ENCODE results near the gene KDM4F.
"Not testable (repeated sequence)": the region's sequence is repeated elsewhere in the genome, so short reads cannot be mapped to it uniquely, and the experiment has no call there.

Gene KDM4F

GRCh38 chr11:95024958-95025357 lies 24.3 kb upstream of the KDM4F start, which contains the start of gene KDM4E:
TSS of gene KDM4E (plus strand) at chr11:95025258. CDS start at chr11:95025558, 300 bp downstream.
- ChIA-PET POLR2A (no interaction called here), CTCF (no interaction called here)
- Histone ChIP-seq H3K4me1 (ENCODE audit: control extremely low read depth in 1 of 4, control insufficient read depth in 4 of 4, insufficient read depth in 4 of 4, low read length in 3 of 4) (no peaks in the 10 kb centered on the region), H3K27me3 (replicated peaks in 2 of 5; ENCODE audit: control insufficient read depth in 4 of 5, insufficient read depth in 5 of 5, low read length in 4 of 5) (no peaks in the 10 kb centered on the region), H3K27ac (ENCODE audit: insufficient read depth in 1 of 2, low read depth in 1 of 2, low read length in 2 of 2, poor library complexity in 1 of 2, severe bottlenecking in 2 of 2) (no peak within 1 kb of the TSS), H3K36me3 (ENCODE audit: control insufficient read depth in 4 of 4, insufficient read depth in 4 of 4, low read length in 3 of 4) (no peaks in the 10 kb centered on the region), H3K9me3 (ENCODE audit: control extremely low read depth in 1 of 5, control insufficient read depth in 4 of 5, insufficient read depth in 2 of 5, low read depth in 1 of 5, low read length in 4 of 5) (no peaks in the 10 kb centered on the region), H3K4me3 (ENCODE audit: control insufficient read depth in 1 of 7, extremely low read depth in 1 of 7, insufficient read depth in 4 of 7, low read depth in 2 of 7, low read length in 6 of 7) (no peak within 1 kb of the TSS)
- no peak for DNase-seq
- no CpG with 5 or more reads among the region's 1 CpG for WGBS (ENCODE audit: insufficient coverage)

DNA sequence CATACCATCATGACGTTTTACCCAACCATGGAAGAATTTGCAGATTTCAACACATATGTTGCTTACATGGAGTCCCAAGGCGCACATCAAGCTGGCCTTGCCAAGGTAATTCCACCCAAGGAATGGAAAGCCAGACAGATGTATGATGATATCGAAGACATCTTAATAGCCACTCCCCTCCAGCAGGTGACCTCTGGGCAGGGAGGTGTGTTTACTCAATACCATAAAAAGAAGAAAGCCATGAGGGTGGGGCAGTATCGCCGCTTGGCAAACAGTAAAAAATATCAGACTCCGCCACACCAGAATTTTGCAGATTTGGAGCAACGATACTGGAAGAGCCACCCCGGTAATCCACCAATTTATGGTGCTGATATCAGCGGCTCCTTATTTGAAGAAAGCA lies 23.6 kb upstream of the KDM4F start:
- H3K4me1 ChIP-seq (ENCODE audit: control extremely low read depth in 1 of 4, control insufficient read depth in 4 of 4, insufficient read depth in 4 of 4, low read length in 3 of 4); H3K9me3 ChIP-seq (ENCODE audit: control extremely low read depth in 1 of 5, control insufficient read depth in 4 of 5, insufficient read depth in 2 of 5, low read depth in 1 of 5, low read length in 4 of 5); H3K4me3 ChIP-seq (ENCODE audit: control insufficient read depth in 1 of 7, extremely low read depth in 1 of 7, insufficient read depth in 4 of 7, low read depth in 2 of 7, low read length in 6 of 7); H3K27ac ChIP-seq (ENCODE audit: insufficient read depth in 1 of 2, low read depth in 1 of 2, low read length in 2 of 2, poor library complexity in 1 of 2, severe bottlenecking in 2 of 2); POLR2A ChIA-PET; H3K36me3 ChIP-seq (ENCODE audit: control insufficient read depth in 4 of 4, insufficient read depth in 4 of 4, low read length in 3 of 4); CTCF ChIA-PET; DNase-seq; H3K27me3 ChIP-seq (replicated peaks in 2 of 5; ENCODE audit: control insufficient read depth in 4 of 5, insufficient read depth in 5 of 5, low read length in 4 of 5): not testable (repeated sequence)
- WGBS (ENCODE audit: insufficient coverage), result 100% methylated on average over 1 of the region's 9 CpGs

- DNase-seq, result no peak
- H3K4me1 ChIP-seq (ENCODE audit: control extremely low read depth in 1 of 4, control insufficient read depth in 4 of 4, insufficient read depth in 4 of 4, low read length in 3 of 4), result no peaks in the 10 kb centered on the region
- H3K9me3 ChIP-seq (ENCODE audit: control extremely low read depth in 1 of 5, control insufficient read depth in 4 of 5, insufficient read depth in 2 of 5, low read depth in 1 of 5, low read length in 4 of 5), result peaks cover 0 to 4% (median 0%) of the 10 kb centered on the region in 5 experiments
- H3K27me3 ChIP-seq (replicated peaks in 2 of 5; ENCODE audit: control insufficient read depth in 4 of 5, insufficient read depth in 5 of 5, low read length in 4 of 5), result no peaks in the 10 kb centered on the region
- no peak overlapping the region for H3K4me3 ChIP-seq (ENCODE audit: control insufficient read depth in 1 of 7, extremely low read depth in 1 of 7, insufficient read depth in 4 of 7, low read depth in 2 of 7, low read length in 6 of 7)
- CTCF ChIA-PET, result no interaction called here
- POLR2A ChIA-PET, result no interaction called here
- no peaks in the 10 kb centered on the region for H3K36me3 ChIP-seq (ENCODE audit: control insufficient read depth in 4 of 4, insufficient read depth in 4 of 4, low read length in 3 of 4)
- 87% methylated on average over 2 of the region's 3 CpGs for WGBS (ENCODE audit: insufficient coverage)
- no peak overlapping the region for H3K27ac ChIP-seq (ENCODE audit: insufficient read depth in 1 of 2, low read depth in 1 of 2, low read length in 2 of 2, poor library complexity in 1 of 2, severe bottlenecking in 2 of 2)
Observed at GRCh38 chr11:95028357-95028756, 20.9 kb upstream of the KDM4F start.

GRCh38 chr11:95033051-95033450 lies 16.2 kb upstream of the KDM4F start:
- ChIA-PET POLR2A (no interaction called here), CTCF (no interaction called here)
- no peak for DNase-seq
- H3K9me3 ChIP-seq (ENCODE audit: control extremely low read depth in 1 of 5, control insufficient read depth in 4 of 5, insufficient read depth in 2 of 5, low read depth in 1 of 5, low read length in 4 of 5), result peaks cover 0 to 6% (median 0%) of the 10 kb centered on the region in 5 experiments
- no peaks in the 10 kb centered on the region for H3K36me3 ChIP-seq (ENCODE audit: control insufficient read depth in 4 of 4, insufficient read depth in 4 of 4, low read length in 3 of 4)
- 100% methylated on average over 1 of the region's 1 CpG for WGBS (ENCODE audit: insufficient coverage)
- peaks cover 0 to 14% (median 2%) of the 10 kb centered on the region in 5 experiments for H3K27me3 ChIP-seq (replicated peaks in 2 of 5; ENCODE audit: control insufficient read depth in 4 of 5, insufficient read depth in 5 of 5, low read length in 4 of 5)
- no peaks in the 10 kb centered on the region for H3K4me1 ChIP-seq (ENCODE audit: control extremely low read depth in 1 of 4, control insufficient read depth in 4 of 4, insufficient read depth in 4 of 4, low read length in 3 of 4)
- no peak overlapping the region for H3K27ac ChIP-seq (ENCODE audit: insufficient read depth in 1 of 2, low read depth in 1 of 2, low read length in 2 of 2, poor library complexity in 1 of 2, severe bottlenecking in 2 of 2)
- H3K4me3 ChIP-seq (ENCODE audit: control insufficient read depth in 1 of 7, extremely low read depth in 1 of 7, insufficient read depth in 4 of 7, low read depth in 2 of 7, low read length in 6 of 7), result no peak overlapping the region

GRCh38 chr11:95035316-95035715 lies 13.9 kb upstream of the KDM4F start:
- 100% methylated on average over 1 of the region's 2 CpGs for WGBS (ENCODE audit: insufficient coverage)
- Histone ChIP-seq H3K4me3 (ENCODE audit: control insufficient read depth in 1 of 7, extremely low read depth in 1 of 7, insufficient read depth in 4 of 7, low read depth in 2 of 7, low read length in 6 of 7) (no peak overlapping the region), H3K36me3 (ENCODE audit: control insufficient read depth in 4 of 4, insufficient read depth in 4 of 4, low read length in 3 of 4) (no peaks in the 10 kb centered on the region), H3K27me3 (replicated peaks in 2 of 5; ENCODE audit: control insufficient read depth in 4 of 5, insufficient read depth in 5 of 5, low read length in 4 of 5) (peaks cover 0 to 15% (median 2%) of the 10 kb centered on the region in 5 experiments), H3K9me3 (ENCODE audit: control extremely low read depth in 1 of 5, control insufficient read depth in 4 of 5, insufficient read depth in 2 of 5, low read depth in 1 of 5, low read length in 4 of 5) (peaks cover 0 to 5% (median 0%) of the 10 kb centered on the region in 5 experiments), H3K27ac (ENCODE audit: insufficient read depth in 1 of 2, low read depth in 1 of 2, low read length in 2 of 2, poor library complexity in 1 of 2, severe bottlenecking in 2 of 2) (no peak overlapping the region), H3K4me1 (ENCODE audit: control extremely low read depth in 1 of 4, control insufficient read depth in 4 of 4, insufficient read depth in 4 of 4, low read length in 3 of 4) (no peaks in the 10 kb centered on the region)
- CTCF ChIA-PET, result interaction anchor here (1.9 kb wide), 1 partner anchor 32 kb away, joined by 5 read pairs; the partner anchor contains the start of gene SRSF8
- POLR2A ChIA-PET, result no interaction called here
- DNase-seq, result no peak

GRCh38 chr11:95037356-95038035 lies 11.7 kb upstream of the KDM4F start:
- WGBS (ENCODE audit: insufficient coverage), result 34% methylated on average over 63 of the region's 71 CpGs
- H3K4me1 ChIP-seq (ENCODE audit: control extremely low read depth in 1 of 4, control insufficient read depth in 4 of 4, insufficient read depth in 4 of 4, low read length in 3 of 4); H3K36me3 ChIP-seq (ENCODE audit: control insufficient read depth in 4 of 4, insufficient read depth in 4 of 4, low read length in 3 of 4); H3K27ac ChIP-seq (ENCODE audit: insufficient read depth in 1 of 2, low read depth in 1 of 2, low read length in 2 of 2, poor library complexity in 1 of 2, severe bottlenecking in 2 of 2); CTCF ChIA-PET; POLR2A ChIA-PET; H3K9me3 ChIP-seq (ENCODE audit: control extremely low read depth in 1 of 5, control insufficient read depth in 4 of 5, insufficient read depth in 2 of 5, low read depth in 1 of 5, low read length in 4 of 5): not testable (repeated sequence)
- Histone ChIP-seq H3K27me3 (replicated peaks in 2 of 5; ENCODE audit: control insufficient read depth in 4 of 5, insufficient read depth in 5 of 5, low read length in 4 of 5) (peaks cover 0 to 15% (median 2%) of the 10 kb centered on the region in 5 experiments), H3K4me3 (ENCODE audit: control insufficient read depth in 1 of 7, extremely low read depth in 1 of 7, insufficient read depth in 4 of 7, low read depth in 2 of 7, low read length in 6 of 7) (peak overlapping the region in 5 of 7 experiments; percentile 0 to 61 (median 28))
- peak; percentile 11 to 43 (median 14) for DNase-seq

GRCh38 chr11:95042239-95042638 lies 7.0 kb upstream of the KDM4F start:
- peaks cover 0 to 10% (median 4%) of the 10 kb centered on the region in 5 experiments for H3K27me3 ChIP-seq (replicated peaks in 2 of 5; ENCODE audit: control insufficient read depth in 4 of 5, insufficient read depth in 5 of 5, low read length in 4 of 5)
- no CpG with 5 or more reads among the region's 1 CpG for WGBS (ENCODE audit: insufficient coverage)
- POLR2A ChIA-PET, result no interaction called here

More at GRCh38 chr11:95042239-95042638, 7.0 kb upstream of the KDM4F start:
- no peak overlapping the region for H3K4me3 ChIP-seq (ENCODE audit: control insufficient read depth in 1 of 7, extremely low read depth in 1 of 7, insufficient read depth in 4 of 7, low read depth in 2 of 7, low read length in 6 of 7)
- H3K4me1 ChIP-seq (ENCODE audit: control extremely low read depth in 1 of 4, control insufficient read depth in 4 of 4, insufficient read depth in 4 of 4, low read length in 3 of 4), result no peaks in the 10 kb centered on the region
- DNase-seq, result no peak
- H3K36me3 ChIP-seq (ENCODE audit: control insufficient read depth in 4 of 4, insufficient read depth in 4 of 4, low read length in 3 of 4), result no peaks in the 10 kb centered on the region
- CTCF ChIA-PET, result no interaction called here
- H3K9me3 ChIP-seq (ENCODE audit: control extremely low read depth in 1 of 5, control insufficient read depth in 4 of 5, insufficient read depth in 2 of 5, low read depth in 1 of 5, low read length in 4 of 5), result peaks cover 0 to 5% (median 0%) of the 10 kb centered on the region in 5 experiments
- H3K27ac ChIP-seq (ENCODE audit: insufficient read depth in 1 of 2, low read depth in 1 of 2, low read length in 2 of 2, poor library complexity in 1 of 2, severe bottlenecking in 2 of 2), result no peak overlapping the region

All from common myeloid progenitor, CD34-positive (primary cell).